Lower lobe of right lung (tissue), 2 donors: Measurements from ENCODE around the gene CNTF. TPM values are rescaled to one million over a fixed set of nuclear protein-coding genes. Genes with fewer than 3 reads are reported as not detected.
A peak's percentile ranks its signal among the peaks of the same experiment; 100 is the strongest.

Experiments
- ATAC-seq, 2 donors: fragments of 200-7000 bp; cut with Tn5 transposase; one replicate each; pipeline ENCODE4 v1.9.1; 2020 to 2022; ENCODE audit warnings: mild to moderate bottlenecking in 2 of 2, moderate library complexity in 2 of 2
- DNase-seq: peaks from one replicate; pipeline ENCODE4 v3.0.0-alpha.2; 2020
- H3K27ac ChIP-seq: fragments of 200-600 bp; one replicate; pipeline ENCODE4 v1.8.0; 2022
- H3K27me3 ChIP-seq: fragments of 200-600 bp; one replicate; pipeline ENCODE4 v1.8.0; 2022; ENCODE audit warnings: low read depth
- H3K36me3 ChIP-seq: fragments of 200-600 bp; one replicate; pipeline ENCODE4 v1.8.0; 2022; ENCODE audit warnings: mild to moderate bottlenecking
- H3K4me1 ChIP-seq: fragments of 200-600 bp; one replicate; pipeline ENCODE4 v1.8.0; 2022
- H3K4me3 ChIP-seq: fragments of 200-600 bp; one replicate; pipeline ENCODE4 v1.8.0; 2022; ENCODE audit warnings: mild to moderate bottlenecking
- H3K9me3 ChIP-seq: fragments of 200-600 bp; one replicate; pipeline ENCODE4 v1.8.0; 2022
- CTCF ChIP-seq: fragments of 200-600 bp; IDR thresholded peaks from one replicate; pipeline ENCODE4 v1.8.0; 2022; ENCODE audit warnings: antibody characterized with exemption, mild to moderate bottlenecking
- intact Hi-C: fragments of 100-400 bp; cut with DNase I; formaldehyde crosslinking; loops from one replicate; pipeline ENCODE4 v1.11.0; 2022
- total RNA-seq: library from RNA; stranded (reverse); fragmentation: NEBNext Ultra II Directional; extraction: Animal tissue kit (Norgen Biotek cat#: 25700); gene quantifications from one replicate; pipeline ENCODE4 v1.2.1, GENCODE V29; 2021
- donor health status: DM: no; HTN: yes; CAD: no; lungs with severe emphysema.

Gene CNTF
- total RNA-seq, 1 donor from 2014 or later: 1.9 TPM

- TF ChIP-seq CTCF: no peak
- no peak overlapping the region for H3K4me3 ChIP-seq
- ATAC-seq (no peak), DNase-seq (no peak)
- no peaks in the 10 kb centered on the region for H3K9me3 ChIP-seq
- H3K36me3 ChIP-seq: no peaks in the 10 kb centered on the region
- H3K27ac ChIP-seq: no peak overlapping the region
- peaks cover 16% of the 10 kb centered on the region for H3K4me1 ChIP-seq
- H3K27me3 ChIP-seq: no peaks in the 10 kb centered on the region
- intact Hi-C loops: no loop called here
Observed at GRCh38 chr11:58639103-58639502, 16.6 kb downstream of the CNTF start.

- no peak for DNase-seq
- H3K9me3 ChIP-seq: no peaks in the 10 kb centered on the region
- H3K27ac ChIP-seq: no peak overlapping the region
- peaks cover 16% of the 10 kb centered on the region for H3K4me1 ChIP-seq
- no peak for ATAC-seq
- no peaks in the 10 kb centered on the region for H3K27me3 ChIP-seq
- no peak for TF ChIP-seq CTCF
- no peak overlapping the region for H3K4me3 ChIP-seq
- no peaks in the 10 kb centered on the region for H3K36me3 ChIP-seq
- intact Hi-C loops: no loop called here
Observed at GRCh38 chr11:58639669-58640068, 17.2 kb downstream of the CNTF start.

GRCh38 chr11:58640386-58641023 lies 18.0 kb downstream of the CNTF start:
- Histone ChIP-seq H3K9me3 (no peaks in the 10 kb centered on the region), H3K4me3 (no peak overlapping the region), H3K27me3 (no peaks in the 10 kb centered on the region), H3K4me1 (peaks cover 16% of the 10 kb centered on the region), H3K27ac (no peak overlapping the region), H3K36me3 (no peaks in the 10 kb centered on the region)
- DNase-seq (no peak), ATAC-seq (peak in 1 of 2 donors; percentile 56)
- TF ChIP-seq CTCF: no peak
- intact Hi-C loops: no loop called here

GRCh38 chr11:58641341-58641740 lies 18.9 kb downstream of the CNTF start:
- peaks cover 16% of the 10 kb centered on the region for H3K4me1 ChIP-seq
- H3K4me3 ChIP-seq: no peak overlapping the region
- TF ChIP-seq CTCF: no peak
- DNase-seq: no peak
- no peak for ATAC-seq
- H3K27ac ChIP-seq: no peak overlapping the region
- no peaks in the 10 kb centered on the region for H3K9me3 ChIP-seq
- no peaks in the 10 kb centered on the region for H3K27me3 ChIP-seq
- intact Hi-C loops: no loop called here
- no peaks in the 10 kb centered on the region for H3K36me3 ChIP-seq

- no peaks in the 10 kb centered on the region for H3K9me3 ChIP-seq
- no peak for TF ChIP-seq CTCF
- no peaks in the 10 kb centered on the region for H3K36me3 ChIP-seq
- intact Hi-C loops: no loop called here
- DNase-seq (no peak), ATAC-seq (no peak)
- H3K27me3 ChIP-seq: no peaks in the 10 kb centered on the region
- no peak overlapping the region for H3K4me3 ChIP-seq
- no peak overlapping the region for H3K27ac ChIP-seq
- H3K4me1 ChIP-seq: peaks cover 16% of the 10 kb centered on the region
Observed at GRCh38 chr11:58641803-58642581, 19.5 kb downstream of the CNTF start.
